ENCODE measurements around the gene PHYHIPL.

- TF ChIP-seq POLR2A (IDR thresholded peaks at IDR 0.05; ENCODE audit: low read depth, low read length): no peak
- TF ChIP-seq, protein P1, sequence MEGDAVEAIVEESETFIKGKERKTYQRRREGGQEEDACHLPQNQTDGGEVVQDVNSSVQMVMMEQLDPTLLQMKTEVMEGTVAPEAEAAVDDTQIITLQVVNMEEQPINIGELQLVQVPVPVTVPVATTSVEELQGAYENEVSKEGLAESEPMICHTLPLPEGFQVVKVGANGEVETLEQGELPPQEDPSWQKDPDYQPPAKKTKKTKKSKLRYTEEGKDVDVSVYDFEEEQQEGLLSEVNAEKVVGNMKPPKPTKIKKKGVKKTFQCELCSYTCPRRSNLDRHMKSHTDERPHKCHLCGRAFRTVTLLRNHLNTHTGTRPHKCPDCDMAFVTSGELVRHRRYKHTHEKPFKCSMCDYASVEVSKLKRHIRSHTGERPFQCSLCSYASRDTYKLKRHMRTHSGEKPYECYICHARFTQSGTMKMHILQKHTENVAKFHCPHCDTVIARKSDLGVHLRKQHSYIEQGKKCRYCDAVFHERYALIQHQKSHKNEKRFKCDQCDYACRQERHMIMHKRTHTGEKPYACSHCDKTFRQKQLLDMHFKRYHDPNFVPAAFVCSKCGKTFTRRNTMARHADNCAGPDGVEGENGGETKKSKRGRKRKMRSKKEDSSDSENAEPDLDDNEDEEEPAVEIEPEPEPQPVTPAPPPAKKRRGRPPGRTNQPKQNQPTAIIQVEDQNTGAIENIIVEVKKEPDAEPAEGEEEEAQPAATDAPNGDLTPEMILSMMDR (conservative IDR thresholded peaks at IDR 0.05; ENCODE audit: low read depth, low read length): no peak
- TF ChIP-seq, protein P2, sequence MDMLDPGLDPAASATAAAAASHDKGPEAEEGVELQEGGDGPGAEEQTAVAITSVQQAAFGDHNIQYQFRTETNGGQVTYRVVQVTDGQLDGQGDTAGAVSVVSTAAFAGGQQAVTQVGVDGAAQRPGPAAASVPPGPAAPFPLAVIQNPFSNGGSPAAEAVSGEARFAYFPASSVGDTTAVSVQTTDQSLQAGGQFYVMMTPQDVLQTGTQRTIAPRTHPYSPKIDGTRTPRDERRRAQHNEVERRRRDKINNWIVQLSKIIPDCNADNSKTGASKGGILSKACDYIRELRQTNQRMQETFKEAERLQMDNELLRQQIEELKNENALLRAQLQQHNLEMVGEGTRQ (IDR thresholded peaks at IDR 0.05; ENCODE audit: low read depth, low read length): no peak
- no peak for TF ChIP-seq MXI1 (IDR thresholded peaks at IDR 0.05; ENCODE audit: borderline replicate concordance, low read depth, low read length)
- no peak for TF ChIP-seq CEBPB (IDR thresholded peaks at IDR 0.05; ENCODE audit: low read depth, low read length)
- TF ChIP-seq MAFK (IDR thresholded peaks at IDR 0.05; ENCODE audit: low read depth, low read length): no peak
- TF ChIP-seq CHD1 (IDR thresholded peaks at IDR 0.05; ENCODE audit: low read depth, low read length): no peak
Measured at GRCh38 chr10:59222788-59223187, 46.3 kb downstream of the PHYHIPL start.
